ENCODE measurements around the gene ITGA1. TPM values are rescaled to one million over a fixed set of nuclear protein-coding genes. Genes with fewer than 3 reads are reported as not detected.

The ITGA1 gene
- total RNA-seq, 4 donors from 2014 or later: 41.8 to 94.0 (median 69.6) TPM

DNA sequence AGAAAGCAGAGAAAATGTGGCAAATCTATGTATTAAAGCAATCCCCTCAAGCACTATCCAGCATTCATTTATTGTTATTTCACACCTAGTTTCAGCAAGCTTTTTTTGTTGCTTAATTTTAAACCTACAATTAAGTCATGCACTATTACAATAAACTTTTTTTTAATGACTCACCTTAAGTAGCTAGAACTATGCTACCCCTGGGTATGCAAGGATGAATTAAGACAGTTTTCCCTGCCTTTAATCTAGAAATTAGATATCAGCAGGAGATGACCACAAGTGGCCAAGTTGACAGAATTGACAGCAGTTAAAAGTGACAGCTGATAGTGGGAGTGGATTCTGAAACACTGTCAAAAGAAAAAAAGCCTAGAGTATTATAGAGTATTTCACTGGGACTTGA is 20.0 kb downstream of the ITGA1 start:
- DNase-seq: no peak
- intact Hi-C loops (cut with DNase I; ENCODE audit: low total_unique reads): no loop called here
- Histone ChIP-seq H3K27ac (peak overlapping the region; percentile 73 to 96), H3K9me3 (no peaks in the 10 kb centered on the region), H3K4me1 (peaks cover 4 to 23% of the 10 kb centered on the region in 2 donors), H3K27me3 (no peaks in the 10 kb centered on the region), H3K36me3 (no peaks in the 10 kb centered on the region), H3K4me3 (no peak overlapping the region)
- no peak for TF ChIP-seq POLR2A (IDR thresholded peaks at IDR 0.05)
- TF ChIP-seq, protein P1, sequence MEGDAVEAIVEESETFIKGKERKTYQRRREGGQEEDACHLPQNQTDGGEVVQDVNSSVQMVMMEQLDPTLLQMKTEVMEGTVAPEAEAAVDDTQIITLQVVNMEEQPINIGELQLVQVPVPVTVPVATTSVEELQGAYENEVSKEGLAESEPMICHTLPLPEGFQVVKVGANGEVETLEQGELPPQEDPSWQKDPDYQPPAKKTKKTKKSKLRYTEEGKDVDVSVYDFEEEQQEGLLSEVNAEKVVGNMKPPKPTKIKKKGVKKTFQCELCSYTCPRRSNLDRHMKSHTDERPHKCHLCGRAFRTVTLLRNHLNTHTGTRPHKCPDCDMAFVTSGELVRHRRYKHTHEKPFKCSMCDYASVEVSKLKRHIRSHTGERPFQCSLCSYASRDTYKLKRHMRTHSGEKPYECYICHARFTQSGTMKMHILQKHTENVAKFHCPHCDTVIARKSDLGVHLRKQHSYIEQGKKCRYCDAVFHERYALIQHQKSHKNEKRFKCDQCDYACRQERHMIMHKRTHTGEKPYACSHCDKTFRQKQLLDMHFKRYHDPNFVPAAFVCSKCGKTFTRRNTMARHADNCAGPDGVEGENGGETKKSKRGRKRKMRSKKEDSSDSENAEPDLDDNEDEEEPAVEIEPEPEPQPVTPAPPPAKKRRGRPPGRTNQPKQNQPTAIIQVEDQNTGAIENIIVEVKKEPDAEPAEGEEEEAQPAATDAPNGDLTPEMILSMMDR (IDR thresholded peaks at IDR 0.05): no peak

GRCh38 chr5:52808316-52808901 is 20.7 kb downstream of the ITGA1 start:
- H3K36me3 ChIP-seq: no peaks in the 10 kb centered on the region
- H3K9me3 ChIP-seq: no peaks in the 10 kb centered on the region
- no peak overlapping the region for H3K4me3 ChIP-seq
- H3K27me3 ChIP-seq: no peaks in the 10 kb centered on the region
- DNase-seq: no peak
- no peak for TF ChIP-seq POLR2A (IDR thresholded peaks at IDR 0.05)
- TF ChIP-seq, protein P1 (IDR thresholded peaks at IDR 0.05): no peak
- peaks cover 4 to 21% of the 10 kb centered on the region in 2 donors for H3K4me1 ChIP-seq
- intact Hi-C loops (cut with DNase I; ENCODE audit: low total_unique reads): no loop called here
- H3K27ac ChIP-seq: peak overlapping the region; percentile 73 to 96

- Histone ChIP-seq H3K27me3 (no peaks in the 10 kb centered on the region), H3K4me1 (peaks cover 8 to 15% of the 10 kb centered on the region in 2 donors), H3K27ac (peak overlapping the region; percentile 73 to 96), H3K36me3 (no peaks in the 10 kb centered on the region), H3K4me3 (no peak overlapping the region), H3K9me3 (no peaks in the 10 kb centered on the region)
- intact Hi-C loops (cut with DNase I; ENCODE audit: low total_unique reads): no loop called here
- DNase-seq: no peak
- TF ChIP-seq POLR2A (IDR thresholded peaks at IDR 0.05): no peak
- TF ChIP-seq, protein P1 (IDR thresholded peaks at IDR 0.05): no peak
Observed at GRCh38 chr5:52809884-52810283, 22.2 kb downstream of the ITGA1 start.

- no peak for DNase-seq
- Histone ChIP-seq H3K27ac (peak overlapping the region; percentile 73 to 96), H3K4me3 (no peak overlapping the region), H3K9me3 (no peaks in the 10 kb centered on the region), H3K4me1 (peaks cover 8 to 17% of the 10 kb centered on the region in 2 donors), H3K36me3 (no peaks in the 10 kb centered on the region), H3K27me3 (no peaks in the 10 kb centered on the region)
- TF ChIP-seq POLR2A (IDR thresholded peaks at IDR 0.05): no peak
- TF ChIP-seq, protein P1 (IDR thresholded peaks at IDR 0.05): no peak
- intact Hi-C loops (cut with DNase I; ENCODE audit: low total_unique reads): no loop called here
Observed at GRCh38 chr5:52810426-52810825, 22.7 kb downstream of the ITGA1 start.

DNA sequence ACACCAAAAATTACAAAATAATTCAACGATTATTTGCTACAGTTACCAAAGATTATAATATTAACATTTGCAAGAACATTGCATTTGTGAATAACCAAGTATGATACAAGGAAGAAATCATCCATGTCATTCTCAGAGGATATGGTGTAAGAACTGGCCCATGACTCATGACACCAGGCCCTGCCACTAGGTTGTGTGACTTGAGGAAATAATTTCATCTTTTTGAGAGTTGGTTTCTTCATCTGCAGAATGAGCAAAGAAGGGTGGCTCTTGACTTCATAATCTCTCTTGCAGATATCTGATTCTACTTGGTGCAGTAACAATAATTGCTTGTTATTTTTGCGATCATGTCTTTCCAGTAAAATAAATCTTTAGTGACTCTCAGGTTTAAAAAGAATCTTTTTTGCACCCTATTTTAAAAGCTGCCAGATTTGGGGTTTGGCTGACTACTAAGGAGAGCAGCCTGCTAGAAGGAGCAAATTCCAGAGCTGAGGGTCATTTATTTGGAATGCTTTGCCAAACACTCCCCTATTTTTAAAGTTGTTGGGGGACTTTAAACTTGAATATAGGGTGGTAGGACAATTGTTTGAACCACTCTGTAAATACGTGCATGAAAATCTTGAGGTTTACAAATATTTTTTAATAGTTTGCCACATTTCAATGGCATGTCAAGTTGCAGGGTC is 23.5 kb downstream of the ITGA1 start:
- Histone ChIP-seq H3K9me3 (no peaks in the 10 kb centered on the region), H3K27ac (peak overlapping the region; percentile 73 to 96), H3K27me3 (no peaks in the 10 kb centered on the region), H3K36me3 (no peaks in the 10 kb centered on the region), H3K4me3 (no peak overlapping the region), H3K4me1 (peaks cover 8 to 17% of the 10 kb centered on the region in 2 donors)
- TF ChIP-seq, protein P1 (IDR thresholded peaks at IDR 0.05): no peak
- no peak for TF ChIP-seq POLR2A (IDR thresholded peaks at IDR 0.05)
- intact Hi-C loops (cut with DNase I; ENCODE audit: low total_unique reads): no loop called here
- DNase-seq: no peak
